CD14-positive monocyte (primary cell): ENCODE data around the gene AFG1L. TPM values are rescaled to one million over a fixed set of nuclear protein-coding genes. Genes with fewer than 3 reads are reported as not detected.

ENCODE experiments used
- DNase-seq, 3 donors: peaks; one replicate each; pipeline ENCODE4 v3.0.0-alpha.2; 2011 to 2022
- H2AFZ ChIP-seq: 2 replicates; pipeline ENCODE4 v1.6.0; 2012; ENCODE audit warnings: mild to moderate bottlenecking, low read depth, low read length, inconsistent platforms; ENCODE audit not compliant: insufficient read depth, poor library complexity, severe bottlenecking
- H3K27ac ChIP-seq, 2 donors: 1 replicate in 1 of 2; 2 replicates in 1 of 2; pipeline ENCODE4 v1.5.1; 2012 to 2013; ENCODE audit warnings: low read length in 2 of 2, control low read depth in 1 of 2, inconsistent platforms in 1 of 2, low read depth in 1 of 2, mild to moderate bottlenecking in 1 of 2
- H3K27me3 ChIP-seq, 2 donors: one replicate each; pipeline versions ENCODE4 v1.6.0 to v1.6.1; 2011 to 2013; ENCODE audit warnings: low read length in 2 of 2; ENCODE audit not compliant: control insufficient read depth in 2 of 2, insufficient read depth in 2 of 2
- H3K36me3 ChIP-seq, 2 donors: replicated peaks in 1 of 2; 1 replicate in 1 of 2; 2 replicates in 1 of 2; pipeline versions ENCODE4 v1.5.1 to v1.6.1; 2012 to 2013; ENCODE audit warnings: low read length in 2 of 2, control low read depth in 1 of 2, inconsistent platforms in 1 of 2, mild to moderate bottlenecking in 1 of 2; ENCODE audit not compliant: insufficient read depth in 2 of 2, control insufficient read depth in 1 of 2
- H3K4me1 ChIP-seq, 2 donors: 1 replicate in 1 of 2; 2 replicates in 1 of 2; pipeline versions ENCODE4 v1.5.1 to v1.6.1; 2012 to 2013; ENCODE audit warnings: low read length in 2 of 2, control low read depth in 1 of 2, inconsistent platforms in 1 of 2, mild to moderate bottlenecking in 1 of 2, moderate library complexity in 1 of 2; ENCODE audit not compliant: insufficient read depth in 2 of 2, control insufficient read depth in 1 of 2
- H3K4me2 ChIP-seq: replicated peaks from 2 replicates; pipeline ENCODE3; 2012; ENCODE audit warnings: low read length, moderate library complexity, mild to moderate bottlenecking; ENCODE audit not compliant: poor library complexity, severe bottlenecking; ENCODE audit errors: extremely low read depth
- H3K4me3 ChIP-seq, 3 experiments: fragments of 200-600 bp in 1 of 3; sonication (generic) in 1 of 3; replicated peaks in 1 of 3; 1 replicate in 2 of 3; 2 replicates in 1 of 3; pipeline ENCODE4 v1.5.1; 2011 to 2013; ENCODE audit warnings: low read length in 3 of 3, mild to moderate bottlenecking in 3 of 3, control low read depth in 2 of 3, low read depth in 2 of 3, inconsistent platforms in 1 of 3, moderate library complexity in 1 of 3
- H3K79me2 ChIP-seq: 2 replicates; pipeline ENCODE4 v1.6.0; 2012; ENCODE audit warnings: mild to moderate bottlenecking, control low read depth, inconsistent platforms, low read length, moderate library complexity; ENCODE audit not compliant: insufficient read depth
- H3K9ac ChIP-seq: 2 replicates; pipeline ENCODE4 v1.6.0; 2017; ENCODE audit warnings: low read length, mild to moderate bottlenecking; ENCODE audit not compliant: insufficient read depth, poor library complexity, severe bottlenecking
- H3K9me3 ChIP-seq, 2 donors: replicated peaks in 1 of 2; 1 replicate in 1 of 2; 2 replicates in 1 of 2; pipeline versions ENCODE4 v1.5.1 to v1.6.1; 2012 to 2013; ENCODE audit warnings: low read length in 2 of 2, control low read depth in 1 of 2; ENCODE audit not compliant: control insufficient read depth in 1 of 2, insufficient read depth in 1 of 2
- H4K20me1 ChIP-seq: 2 replicates; pipeline ENCODE4 v1.6.0; 2012; ENCODE audit warnings: mild to moderate bottlenecking, low read length, control low read depth, moderate library complexity; ENCODE audit not compliant: insufficient read depth
- H3K27ac Mint-ChIP-seq, 7 donors: one replicate each; pipeline ENCODE4 v1.8.0; 2020; ENCODE audit warnings: mild to moderate bottlenecking in 7 of 7, mixed read lengths in 7 of 7, moderate library complexity in 6 of 7, inconsistent platforms in 2 of 7
- H3K27me3 Mint-ChIP-seq, 3 donors: one replicate each; pipeline ENCODE4 v1.8.0; 2021 to 2022; ENCODE audit warnings: low read depth in 3 of 3, mild to moderate bottlenecking in 3 of 3, mixed read lengths in 3 of 3, moderate library complexity in 3 of 3, inconsistent platforms in 1 of 3
- H3K36me3 Mint-ChIP-seq, 2 donors: one replicate each; pipeline ENCODE4 v1.8.0; 2020; ENCODE audit warnings: mixed read lengths in 2 of 2, inconsistent platforms in 1 of 2, mild to moderate bottlenecking in 1 of 2
- H3K4me1 Mint-ChIP-seq: one replicate; pipeline ENCODE4 v1.8.0; 2020; ENCODE audit warnings: mild to moderate bottlenecking, mixed read lengths
- H3K4me3 Mint-ChIP-seq, 2 donors: one replicate each; pipeline ENCODE4 v1.8.0; 2020; ENCODE audit warnings: mild to moderate bottlenecking in 2 of 2, mixed read lengths in 2 of 2, moderate library complexity in 1 of 2
- H3K9me3 Mint-ChIP-seq, 7 donors: one replicate each; pipeline ENCODE4 v1.8.0; 2020 to 2022; ENCODE audit warnings: mixed read lengths in 7 of 7, mild to moderate bottlenecking in 6 of 7, moderate library complexity in 6 of 7, inconsistent platforms in 2 of 7
- CTCF ChIP-seq: fragments of 200-600 bp; IDR thresholded peaks from one replicate; pipeline ENCODE4 v1.8.0; 2022; ENCODE audit warnings: antibody characterized with exemption, mild to moderate bottlenecking
- WGBS: methylation state at CpG from one replicate; pipeline ENCODE4 v1.1.5; 2013; ENCODE audit warnings: missing lambda C conversion rate; ENCODE audit not compliant: insufficient coverage; 5-methylcytosine and 5-hydroxymethylcytosine counted together
- intact Hi-C, 2 donors: fragments of 100-400 bp; cut with micrococcal nuclease; formaldehyde crosslinking; loops; one replicate each; pipeline versions ENCODE4 v1.15.0 to v1.15.1; 2023
- polyA plus RNA-seq, 3 donors: library from polyadenylated mRNA; depleted of rRNA in 1 of 3; unstranded in 2 of 3; stranded (reverse) in 1 of 3; fragments of 300-500 nt in 2 of 3; fragments of >200 nt in 1 of 3; fragmentation: Illumina TruSeq in 2 of 3; gene quantifications; 1 replicate in 2 of 3; 2 replicates in 1 of 3; pipeline ENCODE4 v1.2.3, GENCODE V29; 2012 to 2021

The AFG1L gene
- polyA plus RNA-seq, 3 donors = 0.95 to 2.8 (median 2.7) TPM

- Histone ChIP-seq H4K20me1 (no peaks in the 10 kb centered on the region), H3K9ac (no peak overlapping the region), H3K4me1 (peaks cover 7 to 9% of the 10 kb centered on the region in 2 donors), H3K27ac (no peak overlapping the region), H3K36me3 (no peaks in the 10 kb centered on the region), H2AFZ (no peak overlapping the region), H3K4me3 (no peak overlapping the region), H3K9me3 (no peaks in the 10 kb centered on the region), H3K4me2 (no peak overlapping the region), H3K27me3 (no peaks in the 10 kb centered on the region), H3K79me2 (no peaks in the 10 kb centered on the region)
- no peaks in the 10 kb centered on the region for H3K9me3 Mint-ChIP-seq
- intact Hi-C loops = no loop called here
- no peak for DNase-seq
- WGBS = 100% methylated on average over 1 of the region's 2 CpGs
- TF ChIP-seq CTCF = no peak
- H3K27me3 Mint-ChIP-seq = peaks cover 0 to 3% (median 0%) of the 10 kb centered on the region in 3 donors
- H3K4me3 Mint-ChIP-seq = no peak overlapping the region
- no peaks in the 10 kb centered on the region for H3K36me3 Mint-ChIP-seq
- no peak overlapping the region for H3K27ac Mint-ChIP-seq
- H3K4me1 Mint-ChIP-seq = peaks cover 15% of the 10 kb centered on the region
Observed at GRCh38 chr6:108436771-108437170, 141.9 kb downstream of the AFG1L start.

GRCh38 chr6:108437821-108438220 is 143.0 kb downstream of the AFG1L start:
- H3K79me2 ChIP-seq = no peaks in the 10 kb centered on the region
- no peak overlapping the region for H3K9ac ChIP-seq
- peaks cover 8 to 9% of the 10 kb centered on the region in 2 donors for H3K4me1 ChIP-seq
- Mint-ChIP-seq H3K27me3 (peaks cover 0 to 3% (median 0%) of the 10 kb centered on the region in 3 donors), H3K9me3 (no peaks in the 10 kb centered on the region), H3K27ac (no peak overlapping the region), H3K36me3 (no peaks in the 10 kb centered on the region), H3K4me1 (peaks cover 25% of the 10 kb centered on the region), H3K4me3 (no peak overlapping the region)
- DNase-seq = no peak
- no peaks in the 10 kb centered on the region for H4K20me1 ChIP-seq
- H3K4me2 ChIP-seq = no peak overlapping the region
- no peak overlapping the region for H3K4me3 ChIP-seq
- no peaks in the 10 kb centered on the region for H3K27me3 ChIP-seq
- no peak overlapping the region for H2AFZ ChIP-seq
- intact Hi-C loops = no loop called here
- no peak overlapping the region for H3K27ac ChIP-seq
- 80% methylated on average over 1 of the region's 1 CpG for WGBS
- no peak for TF ChIP-seq CTCF
- H3K9me3 ChIP-seq = no peaks in the 10 kb centered on the region
- no peaks in the 10 kb centered on the region for H3K36me3 ChIP-seq
